OCI-LY7 (cell line): Measurements from ENCODE around the gene PIAS4. TPM values are rescaled to one million over a fixed set of nuclear protein-coding genes. Genes with fewer than 3 reads are reported as not detected.

Experiments
- BruUV-seq: library from RNA; stranded (reverse); fragments of 400-500 nt; replicated peaks from 2 replicates; lab custom pipeline; 2021; lab: Mats Ljungman, UMichigan
- CTCF ChIA-PET: fragments of 300-600 bp; sonication (Branson Sonifier 250); formaldehyde crosslinking; loops from one replicate; lab custom pipeline; 2022; ENCODE audit warnings: antibody characterized with exemption; ENCODE audit not compliant: unreplicated experiment; lab: Charles Lee
- POLR2A ChIA-PET: fragments of 300-600 bp; sonication (Branson Sonifier 250); formaldehyde crosslinking; loops from one replicate; lab custom pipeline; 2022; ENCODE audit warnings: antibody characterized with exemption; lab: Charles Lee
- DNase-seq: peaks from one replicate; pipeline ENCODE4 v3.0.0-alpha.2; 2015; ENCODE audit warnings: low spot score
- H2AFZ ChIP-seq: fragments of 200-600 bp; sonication (generic), shearing (Covaris generic); 2 replicates; pipeline ENCODE4 v1.6.1; 2014; ENCODE audit warnings: mild to moderate bottlenecking, antibody characterized with exemption, low read length, moderate library complexity
- H3K27ac ChIP-seq: fragments of 200-600 bp; sonication (generic); 2 replicates; pipeline ENCODE4 v1.5.1; 2014; ENCODE audit warnings: mixed run types, low read depth, mild to moderate bottlenecking, moderate library complexity, low read length, inconsistent platforms; ENCODE audit not compliant: poor library complexity, severe bottlenecking
- H3K36me3 ChIP-seq: fragments of 200-600 bp; sonication (generic); 2 replicates; pipeline ENCODE4 v1.6.1; 2014; ENCODE audit warnings: mild to moderate bottlenecking, antibody characterized with exemption, low read length, moderate library complexity, mixed read lengths; ENCODE audit not compliant: insufficient read depth
- H3K4me1 ChIP-seq: fragments of 200-600 bp; sonication (generic); 2 replicates; pipeline ENCODE4 v1.5.1; 2014; ENCODE audit warnings: mild to moderate bottlenecking, low read length; ENCODE audit not compliant: insufficient read depth, poor library complexity, severe bottlenecking
- H3K4me2 ChIP-seq: fragments of 200-600 bp; sonication (generic); 2 replicates; pipeline ENCODE4 v1.6.1; 2014; ENCODE audit warnings: mild to moderate bottlenecking, low read length
- H3K4me3 ChIP-seq: fragments of 200-600 bp; sonication (generic); 2 replicates; pipeline ENCODE4 v1.5.1; 2014; ENCODE audit warnings: mild to moderate bottlenecking, low read depth, low read length; ENCODE audit not compliant: poor library complexity, severe bottlenecking
- H3K79me2 ChIP-seq: fragments of 200-600 bp; sonication (generic); 2 replicates; pipeline ENCODE4 v1.6.1; 2016; ENCODE audit warnings: low read depth, mild to moderate bottlenecking, low read length, moderate library complexity, mixed read lengths; ENCODE audit not compliant: insufficient read depth
- H3K9me2 ChIP-seq: fragments of 200-600 bp; sonication (generic); 2 replicates; pipeline ENCODE4 v1.6.1; 2016; ENCODE audit warnings: mild to moderate bottlenecking, low read length, mixed read lengths; ENCODE audit not compliant: insufficient read depth
- H3K9me3 ChIP-seq: fragments of 200-600 bp; sonication (generic); 2 replicates; pipeline ENCODE4 v1.6.1; 2014; ENCODE audit warnings: mild to moderate bottlenecking, mixed run types, low read length, mixed read lengths
- H4K20me1 ChIP-seq: fragments of 200-600 bp; sonication (generic); 2 replicates; pipeline ENCODE4 v1.6.1; 2014; ENCODE audit warnings: mild to moderate bottlenecking, antibody characterized with exemption, low read length, moderate library complexity, mixed read lengths; ENCODE audit not compliant: insufficient read depth
- CTCF ChIP-seq: fragments of 200-600 bp; sonication (generic); conservative IDR thresholded peaks from 2 replicates; pipeline ENCODE4 v1.5.1; 2014; ENCODE audit warnings: mild to moderate bottlenecking, antibody characterized with exemption, low read length, moderate library complexity, mixed read lengths
- EZH2phosphoT487 ChIP-seq: fragments of 200-600 bp; sonication (generic); IDR thresholded peaks from 2 replicates; pipeline ENCODE4 v1.6.1; 2018; ENCODE audit warnings: low read depth, borderline replicate concordance, mild to moderate bottlenecking, mixed run types, antibody characterized with exemption, low read length, moderate library complexity, mixed read lengths
- intact Hi-C: fragments of 100-400 bp; cut with micrococcal nuclease; formaldehyde crosslinking; loops from one replicate; pipeline ENCODE4 v1.10.0; 2022; ENCODE audit not compliant: unreplicated experiment
- total RNA-seq, 2 experiments: library from RNA; depleted of rRNA in 1 of 2; stranded (reverse); fragments of >200 nt in 1 of 2; shearing (Covaris generic) in 1 of 2; gene quantifications; 2 replicates each; pipeline ENCODE4 v1.2.3, GENCODE V29; 2014 to 2022

The PIAS4 gene
- total RNA-seq, 2 experiments from 2014 or later: 25.3 to 35.0 TPM

- no peak overlapping the region for H2AFZ ChIP-seq
- H3K36me3 ChIP-seq: peaks cover 84% of the 10 kb centered on the region
- H3K9me3 ChIP-seq: no peaks in the 10 kb centered on the region
- ChIA-PET CTCF (no interaction called here), POLR2A (no interaction called here)
- H3K4me3 ChIP-seq: no peak overlapping the region
- no TSS peak for BruUV-seq
- no peak overlapping the region for H3K4me2 ChIP-seq
- intact Hi-C loops: no loop called here
- DNase-seq: no peak
- TF ChIP-seq EZH2phosphoT487 (no peak), CTCF (no peak)
- peaks cover 63% of the 10 kb centered on the region for H3K79me2 ChIP-seq
- no peaks in the 10 kb centered on the region for H3K9me2 ChIP-seq
- no peaks in the 10 kb centered on the region; the same call in 1 of the 2 replicates for H4K20me1 ChIP-seq
- no peak overlapping the region for H3K27ac ChIP-seq
- H3K4me1 ChIP-seq: no peaks in the 10 kb centered on the region
Observed at GRCh38 chr19:4046946-4047683, 39.6 kb downstream of the PIAS4 start.

- TF ChIP-seq EZH2phosphoT487: no peak
- TF ChIP-seq CTCF: no peak
- BruUV-seq: no TSS peak
- no peak for DNase-seq
- H3K36me3 ChIP-seq: peaks cover 92% of the 10 kb centered on the region
- intact Hi-C loops: no loop called here
- no peak overlapping the region for H2AFZ ChIP-seq
- no peaks in the 10 kb centered on the region for H3K4me1 ChIP-seq
- H3K79me2 ChIP-seq: peaks cover 75% of the 10 kb centered on the region
- H3K9me3 ChIP-seq: no peaks in the 10 kb centered on the region
- no peak overlapping the region for H3K4me2 ChIP-seq
- POLR2A ChIA-PET: interaction anchor here (0.7 kb wide), 1 partner anchor 112 kb away, joined by 3 read pairs; no protein-coding TSS in a partner anchor
- no peaks in the 10 kb centered on the region for H3K9me2 ChIP-seq
- no peak overlapping the region for H3K27ac ChIP-seq
- H4K20me1 ChIP-seq: no peaks in the 10 kb centered on the region; the same call in 1 of the 2 replicates
- CTCF ChIA-PET: no interaction called here
- no peak overlapping the region for H3K4me3 ChIP-seq
Observed at GRCh38 chr19:4049432-4049831, 41.9 kb downstream of the PIAS4 start.
